GM18909 (cell line): ENCODE measurements around the gene DCANP1.

ENCODE experiments used
- ATAC-seq: cut with Tn5 transposase; IDR thresholded peaks from one replicate; pipeline ENCODE4 v1.9.1; 2021; ENCODE audit warnings: mild to moderate bottlenecking; ENCODE audit not compliant: unreplicated experiment, poor library complexity

The DCANP1 gene

DNA sequence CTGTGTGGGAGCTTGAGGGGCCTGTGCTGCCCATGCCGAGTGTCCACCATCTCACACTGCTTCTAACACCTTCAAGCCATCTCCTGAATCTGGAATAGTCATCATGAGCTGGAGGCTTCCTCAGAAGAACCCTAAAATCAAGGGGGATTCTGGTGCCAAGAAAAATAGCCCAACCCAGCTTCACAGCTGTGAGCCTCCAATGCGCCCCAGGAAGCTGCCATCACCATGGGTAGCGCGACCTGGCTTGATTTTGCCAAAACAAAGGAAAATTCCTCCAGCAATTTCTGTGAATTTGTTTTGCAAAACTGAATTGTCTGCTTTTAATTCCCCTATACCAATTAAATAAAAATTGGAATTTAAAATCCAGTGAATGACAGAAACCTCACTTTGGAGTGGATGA, 11.2 kb upstream of the DCANP1 start:
- ATAC-seq: no peak

DNA sequence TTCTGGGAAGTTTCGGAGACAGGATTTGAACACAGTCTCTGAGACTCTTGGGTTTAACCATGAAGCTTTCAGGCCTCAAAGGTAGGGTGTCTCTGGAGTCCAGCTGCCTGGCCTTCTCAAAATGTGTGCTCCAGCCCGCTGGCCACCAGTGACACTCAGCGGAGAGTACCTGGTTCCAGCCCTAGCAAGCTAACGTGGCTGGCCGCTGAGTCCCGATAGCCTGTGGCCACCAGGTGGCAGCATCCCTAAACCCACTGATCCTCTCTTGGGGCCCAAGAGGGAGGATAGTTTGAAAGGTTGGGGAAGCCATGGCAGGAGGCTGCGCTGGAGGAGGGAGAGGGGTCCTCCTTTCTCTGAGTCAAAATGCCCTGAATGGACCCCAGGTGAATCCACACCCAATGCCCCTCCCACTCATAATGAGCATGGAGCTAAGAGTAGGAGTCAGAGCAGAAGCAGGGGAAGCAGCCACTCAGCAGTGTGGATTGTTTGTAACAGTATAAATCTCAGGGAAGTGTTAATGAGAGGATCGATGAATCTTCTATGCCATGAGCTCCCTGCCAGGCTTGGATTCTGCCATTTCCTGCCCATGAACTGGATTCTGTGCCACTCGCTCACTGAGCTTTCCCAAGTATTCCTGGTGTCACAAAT, 10.4 kb upstream of the DCANP1 start:
- peak; percentile 59 for ATAC-seq

DNA sequence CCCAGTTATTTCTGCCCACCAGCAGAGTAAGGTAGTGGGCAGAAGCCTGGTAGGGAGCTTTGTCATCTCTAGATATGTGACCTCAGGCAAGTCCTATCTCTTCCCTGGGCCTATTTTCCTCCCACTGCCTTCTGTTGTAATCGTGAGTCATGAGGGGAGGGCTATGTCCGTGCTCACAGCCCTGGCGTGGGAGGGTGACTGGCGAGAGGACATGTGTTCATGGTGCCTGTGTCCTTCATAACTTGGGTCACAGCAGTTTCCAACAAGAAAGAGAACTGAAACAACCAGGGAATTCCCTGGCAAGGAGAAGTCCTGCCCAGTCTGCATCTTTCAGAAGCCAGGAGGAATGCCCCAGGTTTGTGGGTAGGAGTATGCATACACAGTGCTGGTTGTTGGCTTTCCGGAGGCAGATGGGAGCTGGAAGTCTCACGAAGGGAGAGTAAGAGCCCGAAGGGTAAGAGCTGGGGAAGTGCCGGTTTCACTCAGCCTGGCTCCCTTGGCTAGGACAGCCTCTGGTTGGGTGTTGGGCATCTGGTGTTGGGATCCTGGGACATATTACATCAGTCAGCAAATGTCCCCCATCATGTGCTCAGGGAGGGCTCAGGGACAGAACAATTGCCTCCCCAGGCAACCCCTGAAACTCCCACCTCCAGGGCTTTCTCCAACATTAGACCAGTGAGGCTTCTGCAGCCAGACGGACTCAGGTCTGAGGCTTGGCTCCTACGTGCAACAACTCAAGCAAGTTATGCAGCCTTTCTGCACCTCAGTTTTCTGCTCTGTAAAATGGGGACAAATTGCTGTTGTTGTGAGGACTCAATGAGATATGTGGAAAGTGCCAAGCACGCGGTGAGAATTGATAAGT, 9.3 kb upstream of the DCANP1 start:
- ATAC-seq: peak; percentile 49

DNA sequence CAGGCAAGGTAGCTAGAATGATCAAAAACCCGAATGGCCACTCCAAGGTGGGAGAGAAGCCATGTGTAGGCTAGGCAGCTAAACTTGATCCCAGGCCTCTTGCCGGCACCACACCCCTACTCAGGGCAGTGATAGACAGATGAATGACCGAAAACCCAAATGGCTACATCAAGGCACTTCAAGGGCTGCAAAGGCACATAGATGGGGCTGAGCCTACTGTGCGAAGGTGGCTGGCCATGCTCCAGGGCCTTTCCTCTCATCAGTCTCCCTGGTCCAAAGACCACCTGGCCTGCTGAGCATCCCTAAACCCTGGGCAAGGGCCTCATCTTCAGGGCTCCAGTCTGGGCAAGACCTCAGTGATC, 8.7 kb upstream of the DCANP1 start:
- no peak for ATAC-seq

DNA sequence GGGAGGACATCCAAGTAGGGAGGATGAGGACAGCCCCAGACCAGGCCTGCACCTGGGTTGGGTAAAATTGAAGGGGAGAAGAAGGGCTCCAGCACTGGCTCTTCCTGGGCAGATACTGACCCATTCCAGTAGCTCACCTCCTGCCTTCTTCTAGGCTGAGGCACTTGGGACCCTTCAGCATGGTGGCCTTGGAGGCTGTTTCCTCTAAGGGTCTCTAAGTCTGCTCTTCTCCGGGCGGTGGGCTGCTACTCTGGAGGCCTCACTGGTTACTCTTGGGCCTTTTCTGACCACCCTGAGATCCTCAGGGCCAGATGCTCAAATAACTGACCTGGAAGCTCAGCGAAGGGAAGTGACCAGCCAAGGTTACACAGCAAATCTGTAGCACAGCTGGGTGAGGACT, 7.8 kb upstream of the DCANP1 start:
- ATAC-seq: no peak

DNA sequence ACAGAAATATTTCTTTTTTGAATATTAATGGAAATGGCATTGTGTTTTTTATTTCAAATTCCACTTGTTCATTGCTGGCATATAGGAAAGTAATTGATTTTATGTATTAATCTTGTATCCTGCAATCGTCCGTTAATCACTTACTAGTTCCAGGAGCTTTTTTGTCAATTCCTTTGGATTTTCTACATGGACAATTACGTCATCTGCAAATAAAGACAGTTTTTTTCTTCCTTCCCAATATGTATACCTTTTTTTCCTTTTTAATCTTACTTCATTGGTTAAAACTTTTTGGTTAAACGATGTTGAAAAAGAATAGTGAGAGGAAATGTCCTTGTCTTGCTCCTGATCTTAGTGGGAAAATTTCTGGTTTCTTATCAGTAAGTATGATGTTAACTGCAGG, 6.5 kb upstream of the DCANP1 start:
- no peak for ATAC-seq

DNA sequence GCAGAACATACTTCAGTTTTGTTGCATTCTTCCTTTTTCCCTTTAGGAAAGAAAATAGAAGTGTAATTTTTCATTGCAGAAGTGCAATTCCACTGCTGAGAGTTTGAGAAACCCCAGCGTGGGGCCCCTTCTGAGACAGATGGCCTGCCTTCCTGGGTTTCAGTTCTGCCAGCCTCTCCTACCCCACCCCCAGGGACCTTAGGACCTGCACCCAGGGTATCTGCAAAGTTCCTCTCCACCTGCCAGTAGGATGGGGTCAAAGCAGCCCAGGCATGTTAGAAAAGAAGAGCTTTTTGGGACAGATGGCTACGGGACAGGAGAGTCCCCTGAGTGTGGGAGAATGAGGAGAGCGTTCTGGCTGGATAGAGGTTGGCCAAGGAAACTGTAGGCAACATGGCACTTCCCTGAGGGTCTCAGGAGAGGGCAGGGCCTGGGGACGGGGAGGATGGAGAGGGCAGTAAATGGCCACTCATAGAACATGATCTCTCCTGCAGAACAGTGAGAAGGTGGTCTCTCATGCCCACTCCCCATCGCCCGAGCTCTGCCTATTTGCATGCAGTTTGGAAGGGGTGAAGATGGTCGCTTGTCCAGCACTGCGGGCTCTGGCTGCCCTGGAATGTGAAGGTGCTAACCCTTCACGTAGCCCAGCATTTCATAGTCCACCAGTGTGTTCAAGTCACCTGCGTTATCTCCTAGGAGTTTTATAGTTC, 5.3 kb upstream of the DCANP1 start, which contains the start of gene TIFAB:
TSS of gene TIFAB (minus strand) at position 31 of the 710 bp plus-strand sequence. CDS start 2,412 bp downstream, outside the sequence.
- ATAC-seq: no peak

DNA sequence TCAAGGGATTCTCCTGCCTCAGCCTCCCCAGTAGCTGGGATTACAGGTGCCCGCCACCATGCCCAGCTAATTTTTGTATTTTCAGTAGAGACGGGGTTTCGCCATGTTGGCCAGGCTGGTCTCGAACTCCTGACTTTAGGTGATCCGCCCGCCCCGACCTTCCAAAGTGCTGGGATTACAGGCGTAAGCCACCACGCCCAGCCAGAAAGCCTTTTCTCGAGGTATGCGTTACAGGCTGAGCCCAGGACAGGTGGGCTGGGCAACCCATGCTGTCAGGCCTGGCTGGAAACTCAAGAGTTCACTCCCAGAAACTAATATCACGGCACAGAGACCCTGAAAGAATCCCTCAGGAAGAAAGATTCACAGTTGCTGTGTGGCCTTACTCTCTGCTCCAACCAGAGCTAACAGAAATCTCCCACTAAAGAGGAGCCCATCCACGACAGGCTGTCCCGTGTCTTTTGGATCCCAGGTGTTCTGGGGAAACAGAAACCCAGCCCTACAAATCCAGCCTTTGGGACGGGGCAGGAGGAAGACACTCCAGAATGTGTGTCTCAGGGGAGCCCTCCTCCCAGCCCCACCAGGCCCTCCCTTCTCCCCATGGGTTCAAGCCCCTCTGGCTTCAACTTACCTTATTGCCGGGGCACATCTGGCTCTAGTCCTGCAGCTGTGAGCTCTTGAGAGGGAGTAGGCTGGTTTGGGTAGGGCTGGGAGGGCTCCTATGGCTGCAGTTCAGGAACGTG, 4.6 kb upstream of the DCANP1 start:
- no peak for ATAC-seq

DNA sequence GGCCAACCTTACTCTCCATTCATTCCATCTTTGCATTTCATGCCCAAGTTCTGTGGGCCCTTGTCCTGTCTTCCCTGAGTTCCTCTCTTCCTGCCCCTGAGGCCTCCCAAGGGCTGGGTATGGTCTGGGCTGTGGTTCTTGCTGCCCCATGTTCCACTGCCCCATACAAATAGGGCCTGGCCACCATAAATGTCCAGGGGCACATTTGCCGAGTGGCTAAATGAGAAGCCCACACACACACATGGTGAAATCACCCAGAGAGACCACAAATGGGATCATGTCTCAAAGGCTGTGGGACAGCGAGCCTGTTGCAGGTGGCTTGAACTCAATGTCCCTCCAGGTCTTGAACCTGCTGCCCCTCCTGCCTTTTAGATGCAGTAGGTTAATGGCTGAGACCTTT, 3.8 kb upstream of the DCANP1 start:
- no peak for ATAC-seq

DNA sequence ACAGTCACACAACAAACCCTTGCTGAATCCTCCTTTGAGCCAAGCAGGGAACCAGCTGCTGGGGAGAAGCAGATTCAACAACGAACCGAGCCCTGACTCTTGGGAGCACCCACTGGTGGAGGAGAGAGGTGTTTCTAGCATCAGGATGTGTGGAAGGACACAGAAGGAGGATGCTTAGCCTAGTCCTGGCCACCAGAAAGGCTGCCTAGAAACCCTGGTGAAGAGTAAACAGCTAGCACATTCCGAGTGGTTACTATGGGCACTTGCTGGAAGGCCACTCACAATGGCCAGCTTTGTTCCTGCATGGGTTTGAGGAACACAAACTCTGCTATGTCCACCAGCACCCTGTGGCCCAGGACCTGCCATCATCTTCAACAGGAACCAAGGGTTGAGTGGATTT, 3.2 kb upstream of the DCANP1 start:
- ATAC-seq: no peak

DNA sequence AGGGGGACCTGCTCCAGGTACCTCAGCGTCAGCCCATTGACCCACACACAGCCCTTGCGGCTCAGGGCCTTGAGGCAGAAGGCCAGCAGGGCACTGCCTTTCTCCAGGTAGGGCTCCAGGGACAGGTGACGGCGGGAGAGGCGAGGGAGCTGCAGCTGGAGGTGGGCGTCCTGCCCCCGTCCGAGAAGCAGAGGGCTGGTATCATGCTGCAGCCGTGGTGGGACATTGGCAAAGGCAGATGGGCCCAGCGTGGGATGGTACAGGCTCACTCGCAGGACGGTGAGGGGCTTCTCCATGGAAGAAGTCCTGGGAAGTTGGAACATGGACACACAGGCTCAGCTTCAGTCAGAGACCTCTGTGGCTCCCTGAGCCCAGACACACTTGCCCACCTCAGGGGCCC, 2.5 kb upstream of the DCANP1 start:
- no peak for ATAC-seq

DNA sequence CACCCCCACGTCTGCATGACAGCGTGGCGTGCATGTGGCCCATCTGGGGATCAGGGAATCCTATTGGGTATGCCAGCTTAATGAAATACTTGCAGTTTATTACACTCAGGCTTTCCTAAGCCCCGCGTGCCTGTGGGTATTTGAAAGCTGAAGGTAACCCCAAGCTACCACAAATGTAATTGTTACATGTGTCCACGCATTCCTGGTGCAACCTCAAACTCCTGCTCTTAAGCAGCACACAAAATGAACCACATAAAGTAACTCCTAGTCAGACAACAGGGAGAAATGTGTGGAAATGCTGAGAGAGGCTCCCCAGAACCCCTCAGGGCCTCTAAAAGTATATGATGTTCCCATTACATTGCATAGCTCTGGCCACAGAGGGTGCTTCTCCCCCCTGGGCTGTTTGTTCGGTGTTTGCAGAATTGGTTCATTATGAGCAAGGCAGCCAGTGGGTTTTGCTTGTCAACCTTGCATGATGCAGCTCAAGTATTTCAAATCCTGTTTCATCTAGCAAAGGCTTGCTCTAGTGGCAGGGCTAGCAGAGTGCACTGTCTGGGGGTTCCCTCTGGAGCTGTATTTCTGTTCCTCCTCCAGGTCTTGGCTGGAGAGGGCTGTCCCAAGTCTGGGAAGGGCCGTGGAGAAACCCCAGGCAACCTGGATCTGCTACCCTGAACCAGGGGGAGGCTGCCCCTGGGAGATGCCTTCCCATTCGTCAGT, 1.8 kb upstream of the DCANP1 start:
- no peak for ATAC-seq

DNA sequence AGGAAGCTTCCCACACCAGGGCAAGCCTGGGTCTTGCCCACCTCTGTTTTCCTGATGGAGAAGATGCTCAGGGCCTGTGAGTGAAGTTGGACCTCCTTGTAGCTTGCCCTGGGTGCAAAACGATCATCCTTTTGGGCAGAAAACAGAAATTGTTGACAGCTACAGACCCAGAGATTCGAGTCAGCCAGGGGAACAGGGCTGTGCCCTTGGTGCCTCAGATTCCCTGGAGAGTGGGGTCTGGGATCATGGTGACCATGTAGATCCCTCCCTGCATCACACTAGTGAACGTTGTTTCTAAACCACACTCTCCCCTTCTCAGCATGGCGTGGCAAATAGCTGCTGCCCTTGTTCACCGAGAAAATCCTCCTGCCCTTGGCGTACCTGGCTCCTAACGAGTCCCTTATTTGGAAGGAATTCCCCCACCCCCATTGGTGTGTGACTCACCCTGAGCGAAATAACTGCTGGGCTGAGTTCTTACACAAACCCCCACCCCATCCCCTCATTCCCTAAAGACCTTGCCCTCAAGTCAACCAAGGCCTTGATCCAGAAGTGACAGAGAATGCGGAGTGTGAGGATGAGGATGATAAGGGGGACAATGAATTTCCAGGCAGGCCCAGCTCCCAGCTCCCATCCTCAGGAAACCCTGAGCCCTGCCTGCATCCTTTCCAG, 1.1 kb upstream of the DCANP1 start:
- no peak for ATAC-seq

DNA sequence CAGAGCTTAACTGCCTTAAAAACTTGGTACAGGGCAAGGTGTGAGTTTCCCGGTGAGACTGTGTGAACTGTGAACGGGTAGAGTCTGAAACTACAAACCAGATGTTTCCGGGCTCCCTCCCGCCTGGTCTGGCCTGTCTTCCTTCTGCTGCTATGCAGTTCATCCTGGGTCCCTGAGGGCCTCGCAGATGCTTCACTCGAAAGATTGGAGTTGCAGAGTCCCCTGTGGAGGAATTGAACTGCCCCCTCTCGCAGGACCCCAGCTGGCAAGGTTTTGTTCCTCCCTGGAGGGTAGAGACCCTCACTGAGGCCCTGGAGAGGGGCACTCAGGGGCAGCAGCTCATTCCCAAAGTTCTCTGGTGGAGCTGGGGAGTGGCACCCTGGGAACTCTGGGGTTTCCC, 533 bp downstream of the DCANP1 start:
- no peak for ATAC-seq

DNA sequence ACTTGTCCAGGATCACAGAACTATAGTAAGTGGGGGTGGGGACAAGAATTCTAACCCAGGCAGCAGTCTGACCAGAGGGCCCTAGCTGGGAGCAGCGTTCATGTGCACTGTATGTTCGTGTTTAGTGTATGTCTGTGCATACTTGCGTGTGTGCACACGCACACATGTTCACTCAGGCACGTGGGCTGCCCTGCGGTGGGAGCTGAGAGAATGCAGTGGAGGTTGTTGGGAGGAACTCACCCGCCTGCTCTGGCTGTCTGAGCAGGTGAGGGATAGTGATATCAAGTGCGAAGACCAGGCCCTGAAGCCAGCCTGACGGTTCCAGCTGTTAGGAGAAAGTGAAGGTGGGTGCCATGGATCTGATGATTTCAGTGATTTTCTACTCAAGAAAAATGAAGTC, 942 bp downstream of the DCANP1 start:
- ATAC-seq: no peak

DNA sequence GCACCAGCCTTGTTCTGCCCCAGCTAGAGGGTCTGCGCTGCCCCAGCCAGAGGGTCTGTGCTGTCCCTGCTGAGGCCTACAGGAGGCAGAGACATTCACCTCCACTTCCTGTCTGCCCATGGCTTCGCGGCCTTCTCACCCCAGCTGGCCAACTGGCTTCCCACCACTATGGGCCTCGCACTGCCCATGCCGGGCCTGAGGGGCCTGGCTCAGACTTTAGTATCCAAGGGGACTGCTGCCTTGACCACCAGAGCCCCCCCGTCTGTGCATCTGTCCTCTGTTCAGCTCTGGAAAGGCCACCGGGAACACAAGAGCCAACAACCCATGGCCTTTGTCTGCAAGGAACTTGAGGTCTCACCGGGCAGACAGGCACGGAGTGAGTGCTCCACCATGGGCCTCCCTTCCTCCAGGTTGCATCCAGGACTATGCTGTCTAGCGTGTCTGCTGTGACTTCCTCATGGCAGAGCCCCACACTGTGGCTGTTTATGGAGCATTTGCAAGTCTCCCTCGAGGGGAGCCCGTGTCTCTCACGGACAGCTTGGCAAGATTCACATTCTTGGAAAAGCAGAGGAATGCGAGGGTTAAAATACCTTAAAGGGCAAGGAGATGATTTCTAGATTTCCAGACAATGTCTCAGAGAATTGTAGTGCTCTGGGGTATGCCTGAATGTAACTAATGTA, 1.7 kb downstream of the DCANP1 start:
- ATAC-seq: no peak

DNA sequence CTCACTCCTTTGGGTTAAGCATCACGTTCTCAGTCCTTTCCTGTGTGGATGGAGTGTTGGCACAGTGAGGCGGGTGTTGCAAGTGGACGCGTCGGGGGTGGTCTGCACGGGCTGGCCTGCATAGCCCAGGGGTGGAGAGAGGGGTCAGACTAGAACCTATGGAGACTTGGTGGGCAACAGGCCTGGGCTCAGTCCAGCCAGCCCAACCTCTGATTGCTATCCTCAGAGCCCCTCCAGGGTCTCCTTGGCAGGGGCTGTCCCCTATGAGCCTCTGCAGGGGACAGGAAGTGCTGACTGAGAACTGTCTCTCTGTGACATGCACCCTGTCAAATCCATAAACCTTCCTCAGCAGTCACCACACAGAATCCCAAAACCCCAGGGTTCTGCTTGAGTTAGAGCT, 2.3 kb downstream of the DCANP1 start:
- no peak for ATAC-seq

DNA sequence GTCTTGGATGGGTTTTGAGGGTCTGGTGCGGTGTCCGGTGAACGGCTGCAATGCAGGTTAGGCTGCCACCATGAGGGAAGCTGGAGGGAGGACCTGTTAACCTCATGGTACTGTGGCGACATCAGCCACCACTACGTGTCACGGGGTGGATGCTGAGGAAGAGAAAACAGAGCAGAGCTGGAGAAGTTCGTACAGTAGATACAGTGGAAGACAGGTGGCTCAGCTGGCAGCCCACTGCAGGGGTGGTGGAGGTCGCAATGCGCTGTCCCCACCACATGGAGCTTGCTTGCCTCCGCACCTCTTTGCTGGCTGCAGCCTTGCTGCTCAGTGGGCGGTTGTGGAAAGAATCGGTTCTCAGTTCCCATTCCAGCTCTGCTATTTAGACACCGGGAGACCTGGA, 2.8 kb downstream of the DCANP1 start:
- no peak for ATAC-seq
